ENCODE measurements around the gene EFHD2.

EFHD2 gene

DNA sequence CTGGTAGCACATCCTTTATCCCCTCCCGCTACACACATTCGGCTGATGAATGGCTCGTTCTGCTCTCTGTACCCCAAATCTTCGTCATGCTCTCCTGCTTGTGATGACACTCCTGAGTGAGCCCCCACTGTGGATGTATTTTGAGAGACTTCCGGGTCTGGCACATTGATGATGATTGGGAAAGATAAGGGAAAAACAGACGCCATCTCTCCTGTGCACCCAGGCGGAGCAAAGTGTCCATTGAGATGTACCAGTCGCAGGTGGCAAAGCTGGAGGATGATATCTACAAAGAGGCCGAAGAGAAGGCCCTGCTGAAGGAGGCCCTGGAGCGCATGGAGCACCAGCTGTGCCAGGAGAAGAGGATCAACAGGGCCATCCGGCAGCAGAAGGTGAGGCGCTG, 27.9 kb upstream of the EFHD2 start:
- no peak for DNase-seq
- Histone ChIP-seq H3K79me2 (ENCODE audit: control insufficient read depth, insufficient read depth, low read length, poor library complexity) (no peaks in the 10 kb centered on the region), H3K4me3 (ENCODE audit: low read depth, low read length) (no peak overlapping the region), H2AK5ac (ENCODE audit: low read length) (no peak overlapping the region), H3K27ac (ENCODE audit: low read depth, low read length) (no peak overlapping the region), H2AFZ (ENCODE audit: insufficient read depth, low read length, poor library complexity) (no peak overlapping the region), H2BK120ac (ENCODE audit: insufficient read depth, low read length, poor library complexity) (no peak overlapping the region), H3K4me2 (ENCODE audit: low read length) (no peak overlapping the region), H3K4ac (ENCODE audit: low read depth, low read length) (no peak overlapping the region), H3K14ac (ENCODE audit: low read length) (no peak overlapping the region), H3K27me3 (ENCODE audit: insufficient read depth, low read length) (peaks cover 27% of the 10 kb centered on the region), H4K12ac (ENCODE audit: low read depth, low read length) (no peak overlapping the region), H3K9ac (ENCODE audit: low read length) (no peak overlapping the region), H3K4me1 (ENCODE audit: control insufficient read depth in 1 of 2, insufficient read depth in 2 of 2, low read length in 2 of 2) (no peaks in the 10 kb centered on the region), H2BK12ac (ENCODE audit: low read length) (no peak overlapping the region), H3K18ac (ENCODE audit: low read length) (no peak overlapping the region), H3K36me3 (ENCODE audit: control insufficient read depth in 1 of 2, insufficient read depth in 2 of 2, low read length in 2 of 2) (no peaks in the 10 kb centered on the region), H2BK5ac (ENCODE audit: low read depth, low read length, poor library complexity) (no peak overlapping the region), H4K91ac (ENCODE audit: low read depth, low read length) (no peak overlapping the region), H3K9me3 (ENCODE audit: insufficient read depth, low read depth, low read length) (peaks cover 8% of the 10 kb centered on the region), H3K79me1 (ENCODE audit: low read length) (no peaks in the 10 kb centered on the region), H4K8ac (ENCODE audit: low read depth, low read length) (no peak overlapping the region), H3K23ac (ENCODE audit: low read length) (no peak overlapping the region)
- no CpG with 5 or more reads among the region's 12 CpGs for WGBS (ENCODE audit: extremely low coverage, insufficient coverage, insufficient read length)

GRCh38 chr1:15382601-15383518, 26.8 kb upstream of the EFHD2 start:
- peaks cover 27% of the 10 kb centered on the region for H3K27me3 ChIP-seq (ENCODE audit: insufficient read depth, low read length)
- H3K4me2 ChIP-seq (ENCODE audit: low read length), result no peak overlapping the region
- no peak overlapping the region for H2BK120ac ChIP-seq (ENCODE audit: insufficient read depth, low read length, poor library complexity)
- DNase-seq, result no peak
- no peak overlapping the region for H4K91ac ChIP-seq (ENCODE audit: low read depth, low read length)
- H3K23ac ChIP-seq (ENCODE audit: low read length), result no peak overlapping the region
- no peak overlapping the region for H3K4me3 ChIP-seq (ENCODE audit: low read depth, low read length)
- H3K36me3 ChIP-seq (ENCODE audit: control insufficient read depth in 1 of 2, insufficient read depth in 2 of 2, low read length in 2 of 2), result no peaks in the 10 kb centered on the region
- no peak overlapping the region for H3K27ac ChIP-seq (ENCODE audit: low read depth, low read length)
- H3K79me2 ChIP-seq (ENCODE audit: control insufficient read depth, insufficient read depth, low read length, poor library complexity), result no peaks in the 10 kb centered on the region
- H2AFZ ChIP-seq (ENCODE audit: insufficient read depth, low read length, poor library complexity), result no peak overlapping the region
- H3K9me3 ChIP-seq (ENCODE audit: insufficient read depth, low read depth, low read length), result peaks cover 8% of the 10 kb centered on the region
- no peak overlapping the region for H3K4ac ChIP-seq (ENCODE audit: low read depth, low read length)
- H4K8ac ChIP-seq (ENCODE audit: low read depth, low read length), result no peak overlapping the region
- H2AK5ac ChIP-seq (ENCODE audit: low read length), result no peak overlapping the region
- no peaks in the 10 kb centered on the region for H3K4me1 ChIP-seq (ENCODE audit: control insufficient read depth in 1 of 2, insufficient read depth in 2 of 2, low read length in 2 of 2)
- no peak overlapping the region for H2BK12ac ChIP-seq (ENCODE audit: low read length)
- H3K14ac ChIP-seq (ENCODE audit: low read length), result no peak overlapping the region
- no peak overlapping the region for H2BK5ac ChIP-seq (ENCODE audit: low read depth, low read length, poor library complexity)
- H3K9ac ChIP-seq (ENCODE audit: low read length), result no peak overlapping the region
- H3K18ac ChIP-seq (ENCODE audit: low read length), result no peak overlapping the region
- H4K12ac ChIP-seq (ENCODE audit: low read depth, low read length), result no peak overlapping the region
- no CpG with 5 or more reads among the region's 26 CpGs for WGBS (ENCODE audit: extremely low coverage, insufficient coverage, insufficient read length)
- H3K79me1 ChIP-seq (ENCODE audit: low read length), result no peaks in the 10 kb centered on the region

DNA sequence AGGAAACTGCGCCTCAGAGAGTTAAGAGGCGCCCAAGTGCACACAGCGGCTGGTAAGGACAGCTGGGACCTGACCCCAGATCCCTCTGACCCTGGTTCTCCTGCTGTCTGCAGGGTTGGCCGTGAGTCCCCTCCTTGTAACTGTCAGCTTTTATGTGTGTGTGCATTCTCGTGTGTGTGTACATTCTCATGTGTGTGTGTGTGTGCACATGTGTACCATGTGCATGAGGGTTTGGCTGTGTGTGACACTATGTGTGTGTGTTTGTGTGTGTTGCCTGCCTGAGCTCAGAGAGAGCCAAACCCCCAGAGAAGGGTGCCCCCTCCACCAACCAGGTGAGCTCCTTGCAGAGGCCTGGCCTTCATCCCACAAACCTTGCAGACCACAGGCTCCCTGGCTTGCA, 25.9 kb upstream of the EFHD2 start:
- H3K9ac ChIP-seq (ENCODE audit: low read length), result no peak overlapping the region

GRCh38 chr1:15384301-15384901, 25.3 kb upstream of the EFHD2 start:
- Histone ChIP-seq H3K27ac (ENCODE audit: low read depth, low read length) (no peak overlapping the region), H3K14ac (ENCODE audit: low read length) (no peak overlapping the region), H4K8ac (ENCODE audit: low read depth, low read length) (no peak overlapping the region), H3K18ac (ENCODE audit: low read length) (no peak overlapping the region), H3K36me3 (ENCODE audit: control insufficient read depth in 1 of 2, insufficient read depth in 2 of 2, low read length in 2 of 2) (no peaks in the 10 kb centered on the region), H2BK12ac (ENCODE audit: low read length) (no peak overlapping the region), H4K12ac (ENCODE audit: low read depth, low read length) (no peak overlapping the region), H3K9me3 (ENCODE audit: insufficient read depth, low read depth, low read length) (peaks cover 8% of the 10 kb centered on the region), H3K9ac (ENCODE audit: low read length) (no peak overlapping the region), H3K4me3 (ENCODE audit: low read depth, low read length) (no peak overlapping the region), H3K27me3 (ENCODE audit: insufficient read depth, low read length) (peaks cover 27% of the 10 kb centered on the region), H4K91ac (ENCODE audit: low read depth, low read length) (no peak overlapping the region), H2AK5ac (ENCODE audit: low read length) (no peak overlapping the region), H2AFZ (ENCODE audit: insufficient read depth, low read length, poor library complexity) (no peak overlapping the region), H3K79me1 (ENCODE audit: low read length) (no peaks in the 10 kb centered on the region), H3K79me2 (ENCODE audit: control insufficient read depth, insufficient read depth, low read length, poor library complexity) (no peaks in the 10 kb centered on the region), H3K4me1 (ENCODE audit: control insufficient read depth in 1 of 2, insufficient read depth in 2 of 2, low read length in 2 of 2) (no peaks in the 10 kb centered on the region), H3K23ac (ENCODE audit: low read length) (no peak overlapping the region), H2BK5ac (ENCODE audit: low read depth, low read length, poor library complexity) (no peak overlapping the region), H3K4me2 (ENCODE audit: low read length) (no peak overlapping the region), H3K4ac (ENCODE audit: low read depth, low read length) (no peak overlapping the region), H2BK120ac (ENCODE audit: insufficient read depth, low read length, poor library complexity) (no peak overlapping the region)
- DNase-seq, result peak; percentile 30 to 66
- WGBS (ENCODE audit: extremely low coverage, insufficient coverage, insufficient read length), result no CpG with 5 or more reads among the region's 20 CpGs

More for the DNA sequence above, 25.9 kb upstream of the EFHD2 start:
- no peaks in the 10 kb centered on the region for H3K79me1 ChIP-seq (ENCODE audit: low read length)
- no peak overlapping the region for H2AFZ ChIP-seq (ENCODE audit: insufficient read depth, low read length, poor library complexity)
- H4K91ac ChIP-seq (ENCODE audit: low read depth, low read length), result no peak overlapping the region
- no peak overlapping the region for H3K27ac ChIP-seq (ENCODE audit: low read depth, low read length)
- no peak overlapping the region for H3K14ac ChIP-seq (ENCODE audit: low read length)
- peak overlapping the region; percentile 17 for H3K23ac ChIP-seq (ENCODE audit: low read length)
- no peaks in the 10 kb centered on the region for H3K36me3 ChIP-seq (ENCODE audit: control insufficient read depth in 1 of 2, insufficient read depth in 2 of 2, low read length in 2 of 2)
- no peaks in the 10 kb centered on the region for H3K4me1 ChIP-seq (ENCODE audit: control insufficient read depth in 1 of 2, insufficient read depth in 2 of 2, low read length in 2 of 2)
- no peak for DNase-seq
- no peak overlapping the region for H2BK5ac ChIP-seq (ENCODE audit: low read depth, low read length, poor library complexity)
- no peak overlapping the region for H3K18ac ChIP-seq (ENCODE audit: low read length)
- no peak overlapping the region for H3K4me2 ChIP-seq (ENCODE audit: low read length)
- no CpG with 5 or more reads among the region's 5 CpGs for WGBS (ENCODE audit: extremely low coverage, insufficient coverage, insufficient read length)
- H3K27me3 ChIP-seq (ENCODE audit: insufficient read depth, low read length), result peaks cover 27% of the 10 kb centered on the region
- peaks cover 8% of the 10 kb centered on the region for H3K9me3 ChIP-seq (ENCODE audit: insufficient read depth, low read depth, low read length)
- no peaks in the 10 kb centered on the region for H3K79me2 ChIP-seq (ENCODE audit: control insufficient read depth, insufficient read depth, low read length, poor library complexity)
- no peak overlapping the region for H2BK120ac ChIP-seq (ENCODE audit: insufficient read depth, low read length, poor library complexity)
- H4K8ac ChIP-seq (ENCODE audit: low read depth, low read length), result no peak overlapping the region
- no peak overlapping the region for H2BK12ac ChIP-seq (ENCODE audit: low read length)
- no peak overlapping the region for H4K12ac ChIP-seq (ENCODE audit: low read depth, low read length)
- no peak overlapping the region for H3K4me3 ChIP-seq (ENCODE audit: low read depth, low read length)
- H3K4ac ChIP-seq (ENCODE audit: low read depth, low read length), result no peak overlapping the region
- no peak overlapping the region for H2AK5ac ChIP-seq (ENCODE audit: low read length)
